GM23338 (cell line): ENCODE results near the gene ARHGEF40. TPM values are rescaled to one million over a fixed set of nuclear protein-coding genes. Genes with fewer than 3 reads are reported as not detected.

ENCODE experiments used
- ATAC-seq: fragments of 200-7000 bp; cut with Tn5 transposase; 3 replicates; pipeline ENCODE4 v1.9.1; 2020
- DNase-seq: peaks from one replicate; pipeline ENCODE4 v3.0.0-alpha.2; 2015; ENCODE audit warnings: low spot score
- H2AFZ ChIP-seq: fragments of 200-600 bp; sonication (generic); 2 replicates; pipeline ENCODE4 v1.8.0; 2016; ENCODE audit warnings: antibody characterized with exemption, mild to moderate bottlenecking, moderate library complexity
- H3F3A ChIP-seq: fragments of 200-600 bp; sonication (generic); replicated peaks from 2 replicates; pipeline ENCODE4 v1.8.0; 2017; ENCODE audit warnings: antibody characterized with exemption, mixed run types, low read depth
- H3K27ac ChIP-seq: fragments of 200-600 bp; sonication (generic); 2 replicates; pipeline ENCODE4 v1.6.1; 2016; ENCODE audit warnings: low read depth
- H3K27me3 ChIP-seq: fragments of 200-600 bp; sonication (generic); 2 replicates; pipeline ENCODE4 v1.8.0; 2016; ENCODE audit warnings: mild to moderate bottlenecking, mixed run types, moderate library complexity; ENCODE audit not compliant: insufficient read depth
- H3K36me3 ChIP-seq: fragments of 200-600 bp; sonication (generic); 2 replicates; pipeline ENCODE4 v1.8.0; 2016; ENCODE audit warnings: mild to moderate bottlenecking; ENCODE audit not compliant: insufficient read depth
- H3K4me1 ChIP-seq: fragments of 200-600 bp; sonication (generic); 2 replicates; pipeline ENCODE4 v1.8.0; 2016; ENCODE audit warnings: mild to moderate bottlenecking, moderate library complexity; ENCODE audit not compliant: insufficient read depth
- H3K4me2 ChIP-seq: fragments of 200-600 bp; sonication (generic); 2 replicates; pipeline ENCODE4 v1.7.1; 2017; ENCODE audit warnings: mixed run types
- H3K4me3 ChIP-seq: fragments of 200-600 bp; sonication (generic); 2 replicates; pipeline ENCODE4 v1.6.1; 2016; ENCODE audit warnings: mixed run types
- H3K79me2 ChIP-seq: fragments of 200-600 bp; sonication (generic); replicated peaks from 2 replicates; pipeline ENCODE4 v1.8.0; 2017; ENCODE audit warnings: mild to moderate bottlenecking; ENCODE audit not compliant: insufficient read depth
- H3K9me2 ChIP-seq: fragments of 200-600 bp; sonication (generic); 2 replicates; pipeline ENCODE4 v1.8.0; 2017; ENCODE audit not compliant: insufficient read depth
- H4K20me1 ChIP-seq: fragments of 200-600 bp; sonication (generic); replicated peaks from 2 replicates; pipeline ENCODE4 v1.8.0; 2017; ENCODE audit warnings: mild to moderate bottlenecking; ENCODE audit not compliant: insufficient read depth
- H3K27ac Mint-ChIP-seq: 2 replicates; pipeline ENCODE4 v1.8.0; 2020; ENCODE audit warnings: inconsistent platforms, mild to moderate bottlenecking, moderate library complexity, mixed read lengths
- H3K27me3 Mint-ChIP-seq: 3 replicates; pipeline ENCODE4 v1.8.0; 2022; ENCODE audit warnings: low read depth, mild to moderate bottlenecking, moderate library complexity, mixed read lengths, inconsistent platforms; ENCODE audit not compliant: insufficient read depth, poor library complexity
- H3K36me3 Mint-ChIP-seq: 3 replicates; pipeline ENCODE4 v1.8.0; 2021; ENCODE audit warnings: low read depth, mild to moderate bottlenecking, inconsistent platforms, moderate library complexity, mixed read lengths
- H3K4me1 Mint-ChIP-seq: 3 replicates; pipeline ENCODE4 v1.8.0; 2020; ENCODE audit warnings: mild to moderate bottlenecking, inconsistent platforms, mixed read lengths
- H3K4me3 Mint-ChIP-seq: 3 replicates; pipeline ENCODE4 v1.8.0; 2021; ENCODE audit warnings: moderate library complexity, mild to moderate bottlenecking, inconsistent platforms, mixed read lengths
- H3K9me3 Mint-ChIP-seq: 3 replicates; pipeline ENCODE4 v1.8.0; 2020; ENCODE audit warnings: moderate library complexity, mild to moderate bottlenecking, inconsistent platforms, mixed read lengths
- CREB1 ChIP-seq: fragments of 250-450 bp; sonication (Bioruptor Pico); IDR thresholded peaks from 2 replicates; pipeline ENCODE4 v1.5.0; 2020; ENCODE audit warnings: low read depth, mild to moderate bottlenecking, moderate library complexity
- CTCF ChIP-seq, 2 experiments: fragments of 200-600 bp in 1 of 2; sonication (generic) in 1 of 2; conservative IDR thresholded peaks; 2 replicates each; pipeline versions ENCODE4 v1.5.1 to v1.6.1; 2016 to 2017; ENCODE audit warnings: antibody characterized with exemption in 2 of 2, low read depth in 2 of 2, mild to moderate bottlenecking in 2 of 2, moderate library complexity in 1 of 2
- NANOG ChIP-seq: IDR thresholded peaks from 2 replicates; pipeline ENCODE4 v1.6.1; 2016; ENCODE audit warnings: antibody characterized with exemption, borderline replicate concordance
- STAT1 ChIP-seq: IDR thresholded peaks from one replicate; pipeline ENCODE4 v1.6.1; 2016; ENCODE audit warnings: antibody characterized with exemption; ENCODE audit not compliant: unreplicated experiment
- ZNF114 ChIP-seq: fragments of 250-450 bp; sonication (Bioruptor Pico); IDR thresholded peaks from 2 replicates; pipeline ENCODE4 v1.5.0; 2020; ENCODE audit warnings: mild to moderate bottlenecking, moderate library complexity
- ZNF331 ChIP-seq: fragments of 250-450 bp; sonication (Bioruptor Pico); IDR thresholded peaks from 2 replicates; pipeline ENCODE4 v1.5.0; 2020; ENCODE audit warnings: low read depth, mild to moderate bottlenecking, moderate library complexity
- ZNF462 ChIP-seq: fragments of 250-450 bp; sonication (Bioruptor Pico); IDR thresholded peaks from 2 replicates; pipeline ENCODE4 v1.5.0; 2020; ENCODE audit warnings: mild to moderate bottlenecking, moderate library complexity
- polyA plus RNA-seq: library from polyadenylated mRNA; unstranded; fragments of >200 nt; fragmentation: Nextera tagmentation; extraction: Ambion mirVana; gene quantifications from 2 replicates; pipeline ENCODE4 v1.2.1, GENCODE V29; 2016
- total RNA-seq: library from RNA; depleted of rRNA; stranded (reverse); fragments of >200 nt; shearing (Covaris generic); gene quantifications from 2 replicates; pipeline ENCODE4 v1.2.3, GENCODE V29; 2014

ARHGEF40 gene
- total and polyA plus RNA-seq, 2 experiments from 2014 or later: 17.7 to 44.6 TPM

- TF ChIP-seq NANOG (no peak), STAT1 (no peak), ZNF462 (CRISPR knock-in tag) (no peak), CTCF (conservative IDR thresholded peaks at IDR 0.05; ENCODE audit: low read depth in 2 of 2) (no peak), ZNF114 (CRISPR knock-in tag) (no peak), ZNF331 (no peak), CREB1 (no peak)
- ATAC-seq (peak; percentile 5; the same call in 2 of the 3 replicates), DNase-seq (peak; percentile 84)
- peak overlapping the region; percentile 97 for H3K27ac Mint-ChIP-seq
- Histone ChIP-seq H3K4me3 (peak overlapping the region; percentile 84), H3K9me2 (no peaks in the 10 kb centered on the region), H3F3A (peaks cover 26% of the 10 kb centered on the region), H3K36me3 (no peaks in the 10 kb centered on the region; the same call in 1 of the 2 replicates), H3K27me3 (no peaks in the 10 kb centered on the region), H3K27ac (peak overlapping the region; percentile 88), H3K4me2 (peak overlapping the region; percentile 98), H3K79me2 (peaks cover 50% of the 10 kb centered on the region), H4K20me1 (peaks cover 4% of the 10 kb centered on the region; the same call in 1 of the 2 replicates), H2AFZ (no peak overlapping the region), H3K4me1 (peaks cover 56% of the 10 kb centered on the region)
- peaks cover 8% of the 10 kb centered on the region; the same call in 2 of the 3 replicates for H3K9me3 Mint-ChIP-seq
- peak overlapping the region; percentile 92 for H3K4me3 Mint-ChIP-seq
- H3K4me1 Mint-ChIP-seq: peaks cover 78% of the 10 kb centered on the region
- peaks cover 15% of the 10 kb centered on the region for H3K36me3 Mint-ChIP-seq
- H3K27me3 Mint-ChIP-seq: peaks cover 26% of the 10 kb centered on the region
Measured at GRCh38 chr14:21097636-21098075, 27.6 kb downstream of the ARHGEF40 start.
